H9 (cell line): Measurements from ENCODE around the gene TMEM158. TPM values are rescaled to one million over a fixed set of nuclear protein-coding genes. Genes with fewer than 3 reads are reported as not detected.

Experiments
- DNase-seq: peaks from one replicate; pipeline ENCODE4 v3.0.0-alpha.2; 2017
- H2AFZ ChIP-seq: one replicate; pipeline ENCODE4 v1.6.1; 2013; ENCODE audit warnings: mild to moderate bottlenecking, low read length, control low read depth, moderate library complexity
- H2AK5ac ChIP-seq: 2 replicates; pipeline ENCODE4 v1.6.1; 2013; ENCODE audit warnings: low read length, control low read depth, mixed read lengths; ENCODE audit not compliant: insufficient read length
- H2BK120ac ChIP-seq: one replicate; pipeline ENCODE4 v1.6.1; 2013; ENCODE audit warnings: low read depth, mild to moderate bottlenecking, low read length, control low read depth, inconsistent platforms; ENCODE audit not compliant: poor library complexity, severe bottlenecking
- H2BK12ac ChIP-seq: 2 replicates; pipeline ENCODE4 v1.6.1; 2013; ENCODE audit warnings: low read length, control low read depth, mixed read lengths, low read depth; ENCODE audit not compliant: insufficient read length
- H2BK15ac ChIP-seq: 2 replicates; pipeline ENCODE4 v1.6.1; 2013; ENCODE audit warnings: low read depth, low read length, control low read depth
- H2BK20ac ChIP-seq: one replicate; pipeline ENCODE4 v1.6.1; 2013; ENCODE audit warnings: low read depth, mild to moderate bottlenecking, low read length, control low read depth, inconsistent platforms; ENCODE audit not compliant: poor library complexity, severe bottlenecking
- H2BK5ac ChIP-seq: 2 replicates; pipeline ENCODE4 v1.6.1; 2013; ENCODE audit warnings: low read length, control low read depth, mixed read lengths; ENCODE audit not compliant: insufficient read length
- H3K14ac ChIP-seq: 2 replicates; pipeline ENCODE4 v1.6.1; 2013; ENCODE audit warnings: low read length, control low read depth; ENCODE audit not compliant: insufficient read depth
- H3K18ac ChIP-seq: 2 replicates; pipeline ENCODE4 v1.6.1; 2013; ENCODE audit warnings: low read depth, mild to moderate bottlenecking, mixed read lengths, low read length, control low read depth; ENCODE audit not compliant: insufficient read length
- H3K23ac ChIP-seq: 2 replicates; pipeline ENCODE4 v1.6.1; 2013; ENCODE audit warnings: low read length, control low read depth, mixed read lengths, low read depth; ENCODE audit not compliant: insufficient read length
- H3K23me2 ChIP-seq: 2 replicates; pipeline ENCODE4 v1.6.1; 2013; ENCODE audit warnings: low read depth, mild to moderate bottlenecking, mixed read lengths, low read length, control low read depth; ENCODE audit not compliant: insufficient read length, poor library complexity, severe bottlenecking
- H3K27ac ChIP-seq: 2 replicates; pipeline ENCODE4 v1.5.1; 2013; ENCODE audit warnings: low read length, control low read depth, mixed read lengths, low read depth; ENCODE audit not compliant: insufficient read length
- H3K27me3 ChIP-seq: 2 replicates; pipeline ENCODE4 v1.6.1; 2013; ENCODE audit warnings: low read length, control low read depth, inconsistent platforms; ENCODE audit not compliant: insufficient read depth
- H3K4ac ChIP-seq: 2 replicates; pipeline ENCODE4 v1.6.1; 2013; ENCODE audit warnings: low read depth, mild to moderate bottlenecking, control low read depth, inconsistent platforms, low read length, moderate library complexity
- H3K4me1 ChIP-seq: 2 replicates; pipeline ENCODE4 v1.6.1; 2013; ENCODE audit warnings: low read length, control low read depth, inconsistent platforms; ENCODE audit not compliant: insufficient read depth
- H3K4me2 ChIP-seq: 2 replicates; pipeline ENCODE4 v1.6.1; 2013; ENCODE audit warnings: low read length, control low read depth, mixed read lengths; ENCODE audit not compliant: insufficient read length, insufficient read depth
- H3K56ac ChIP-seq: 2 replicates; pipeline ENCODE4 v1.6.1; 2013; ENCODE audit warnings: low read depth, mild to moderate bottlenecking, mixed read lengths, low read length, control low read depth; ENCODE audit not compliant: insufficient read length
- H3K79me1 ChIP-seq: 2 replicates; pipeline ENCODE4 v1.6.1; 2013; ENCODE audit warnings: low read depth, mild to moderate bottlenecking, moderate library complexity, low read length, control low read depth, inconsistent platforms; ENCODE audit not compliant: insufficient read depth, poor library complexity, severe bottlenecking
- H3K79me2 ChIP-seq: 2 replicates; pipeline ENCODE4 v1.6.1; 2013; ENCODE audit warnings: low read length, control low read depth, inconsistent platforms; ENCODE audit not compliant: insufficient read depth
- H3K9ac ChIP-seq: 2 replicates; pipeline ENCODE4 v1.6.1; 2013; ENCODE audit warnings: low read length, control low read depth, mixed read lengths; ENCODE audit not compliant: insufficient read length; ENCODE audit errors: extremely low read depth
- H3K9me3 ChIP-seq: one replicate; pipeline ENCODE4 v1.6.1; 2013; ENCODE audit warnings: low read depth, low read length, inconsistent platforms; ENCODE audit not compliant: control insufficient read depth
- H3T11ph ChIP-seq: one replicate; pipeline ENCODE4 v1.6.1; 2013; ENCODE audit warnings: mild to moderate bottlenecking, low read length, control low read depth, inconsistent platforms
- H4K20me1 ChIP-seq: one replicate; pipeline ENCODE4 v1.6.1; 2013; ENCODE audit not compliant: control insufficient read depth, insufficient read length, insufficient read depth
- H4K5ac ChIP-seq: 2 replicates; pipeline ENCODE4 v1.6.1; 2013; ENCODE audit warnings: low read depth, mild to moderate bottlenecking, mixed read lengths, low read length, control low read depth; ENCODE audit not compliant: insufficient read length
- H4K8ac ChIP-seq: replicated peaks from 2 replicates; pipeline ENCODE4 v1.6.1; 2013; ENCODE audit warnings: low read length, control low read depth, mixed read lengths, low read depth; ENCODE audit not compliant: insufficient read length
- H4K91ac ChIP-seq: 2 replicates; pipeline ENCODE4 v1.6.1; 2013; ENCODE audit warnings: low read depth, mild to moderate bottlenecking, moderate library complexity, mixed read lengths, low read length, control low read depth; ENCODE audit not compliant: insufficient read length
- H3K27ac Mint-ChIP-seq, 3 experiments: 2 replicates in 2 of 3; 3 replicates in 1 of 3; pipeline ENCODE4 v1.8.0; 2020 to 2021; ENCODE audit warnings: mixed read lengths in 3 of 3, mild to moderate bottlenecking in 1 of 3, moderate library complexity in 1 of 3
- H3K27me3 Mint-ChIP-seq: 2 replicates; pipeline ENCODE4 v1.8.0; 2021; ENCODE audit warnings: low read depth, mild to moderate bottlenecking, moderate library complexity, mixed read lengths
- H3K36me3 Mint-ChIP-seq, 3 experiments: 2 replicates in 2 of 3; 3 replicates in 1 of 3; pipeline ENCODE4 v1.8.0; 2020 to 2021; ENCODE audit warnings: low read depth in 3 of 3, mixed read lengths in 3 of 3; ENCODE audit not compliant: insufficient read depth in 1 of 3
- H3K4me1 Mint-ChIP-seq, 2 experiments: 2 replicates each; pipeline ENCODE4 v1.8.0; 2020; ENCODE audit warnings: mixed read lengths in 2 of 2
- H3K4me3 Mint-ChIP-seq, 2 experiments: 2 replicates in 1 of 2; 3 replicates in 1 of 2; pipeline ENCODE4 v1.8.0; 2020 to 2021; ENCODE audit warnings: mild to moderate bottlenecking in 2 of 2, mixed read lengths in 2 of 2, moderate library complexity in 1 of 2
- H3K9me3 Mint-ChIP-seq, 2 experiments: 2 replicates in 1 of 2; 3 replicates in 1 of 2; pipeline ENCODE4 v1.8.0; 2020; ENCODE audit warnings: mild to moderate bottlenecking in 2 of 2, mixed read lengths in 2 of 2, moderate library complexity in 1 of 2
- CTCF ChIP-seq: fragments of 200-600 bp; sonication (generic); conservative IDR thresholded peaks from 3 replicates; pipeline ENCODE4 v1.8.0; 2021; ENCODE audit warnings: antibody characterized with exemption, mild to moderate bottlenecking
- WGBS: extraction: QIAGEN DNeasy Blood & Tissue Kit; methylation state at CpG from one replicate; pipeline ENCODE4 v1.1.7; 2013; ENCODE audit warnings: missing lambda C conversion rate, low lambda C conversion rate, mixed read lengths; ENCODE audit not compliant: insufficient read length; ENCODE audit errors: extremely low coverage; 5-methylcytosine and 5-hydroxymethylcytosine counted together
- total RNA-seq: library from RNA; stranded (reverse); gene quantifications from 2 replicates; pipeline ENCODE4 v1.2.1, GENCODE V29; 2021

The TMEM158 gene
- total RNA-seq, 1 experiment from 2014 or later: 29.1 TPM

DNA sequence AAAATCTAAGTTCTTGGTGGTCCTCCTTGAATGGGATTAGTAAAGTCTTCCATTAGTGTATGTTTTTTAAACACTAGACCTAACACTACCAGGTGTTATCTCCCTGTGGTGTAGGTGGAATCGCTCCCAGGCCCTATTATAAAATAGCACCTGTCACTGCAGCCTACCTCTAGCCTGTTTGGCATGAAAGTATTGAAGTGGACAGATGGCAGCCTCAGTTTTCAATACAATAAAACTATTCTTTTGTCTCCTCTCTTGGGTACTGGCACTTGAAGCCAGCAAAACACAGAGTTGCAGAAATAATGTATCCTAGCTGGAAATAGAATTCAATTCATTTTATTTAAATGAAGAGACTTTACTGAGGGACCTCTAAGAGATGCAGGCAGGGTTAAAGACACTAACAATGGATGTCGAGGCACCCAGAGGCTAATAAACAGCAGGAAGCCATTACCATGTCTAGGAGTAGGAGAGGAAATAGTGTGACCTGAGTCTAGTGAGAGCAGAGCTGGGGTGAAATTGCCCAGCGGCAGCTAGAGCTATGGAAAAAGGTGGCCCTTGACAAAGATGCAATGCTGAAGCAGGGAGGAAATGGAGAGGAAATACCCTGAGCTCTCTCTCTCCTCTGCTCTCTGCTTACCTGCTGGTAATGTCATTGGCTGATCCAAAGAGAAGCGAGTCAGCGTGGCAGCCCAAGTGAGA lies 49.1 kb upstream of the TMEM158 start:
- H2BK12ac ChIP-seq: no peak overlapping the region
- H2BK120ac ChIP-seq: no peak overlapping the region
- Mint-ChIP-seq H3K4me1 (peaks cover 32 to 38% of the 10 kb centered on the region in 2 experiments), H3K27ac (peak overlapping the region in 1 of 3 experiments; percentile 33; a peak in 1 of 7 replicates), H3K4me3 (no peak overlapping the region), H3K36me3 (peaks cover 4 to 34% (median 6%) of the 10 kb centered on the region in 3 experiments; a peak in 6 of 7 replicates), H3K9me3 (peaks cover 26 to 33% of the 10 kb centered on the region in 2 experiments), H3K27me3 (peaks cover 20% of the 10 kb centered on the region)
- no peak overlapping the region for H2AFZ ChIP-seq
- H4K91ac ChIP-seq: no peak overlapping the region
- H3K23me2 ChIP-seq: no peaks in the 10 kb centered on the region
- H3K18ac ChIP-seq: no peak overlapping the region
- no CpG with 5 or more reads among the region's 5 CpGs for WGBS
- H3K14ac ChIP-seq: no peak overlapping the region
- no peak for TF ChIP-seq CTCF
- no peak overlapping the region for H3K23ac ChIP-seq
- no peak overlapping the region for H3K4ac ChIP-seq
- DNase-seq: no peak
- H4K5ac ChIP-seq: no peak overlapping the region
- no peak overlapping the region for H3T11ph ChIP-seq
- no peaks in the 10 kb centered on the region for H4K20me1 ChIP-seq
- no peak overlapping the region for H2BK15ac ChIP-seq
- H3K79me1 ChIP-seq: no peaks in the 10 kb centered on the region
- no peak overlapping the region for H2BK20ac ChIP-seq
- H2BK5ac ChIP-seq: no peak overlapping the region
- no peak overlapping the region for H3K9ac ChIP-seq
- no peak overlapping the region for H3K56ac ChIP-seq
- no peak overlapping the region for H3K4me2 ChIP-seq
- H3K79me2 ChIP-seq: no peaks in the 10 kb centered on the region
- no peak overlapping the region for H3K27ac ChIP-seq
- H4K8ac ChIP-seq: no peak overlapping the region
- no peaks in the 10 kb centered on the region for H3K9me3 ChIP-seq
- no peaks in the 10 kb centered on the region for H3K27me3 ChIP-seq
- no peaks in the 10 kb centered on the region; the same call in 1 of the 2 replicates for H3K4me1 ChIP-seq
- H2AK5ac ChIP-seq: no peak overlapping the region
